NCI-H446 (cell line): ENCODE data around the gene TMEM30A.

Experiments used
- DNase-seq, 2 experiments: peaks; one replicate each; lab custom pipeline; 2025; lab: John Stamatoyannopoulos, UW

Gene TMEM30A

DNA sequence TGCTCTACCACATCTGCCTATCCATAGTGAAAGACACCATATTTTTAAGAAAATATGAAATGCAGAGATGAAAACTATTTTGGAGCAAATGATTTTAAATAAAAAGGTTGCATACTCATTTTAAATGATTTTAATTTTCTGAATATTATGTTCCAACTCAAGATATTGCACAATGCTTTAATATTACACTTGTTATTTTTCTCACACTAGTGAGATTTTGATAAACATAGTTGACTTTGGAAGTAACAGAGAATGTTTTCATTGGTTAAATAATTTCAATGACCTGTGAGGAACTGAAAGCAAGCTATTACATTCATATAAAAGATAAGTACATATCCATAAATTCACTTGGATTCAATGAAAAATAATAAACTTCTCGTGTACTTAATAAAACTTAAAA lies 7.2 kb upstream of the TMEM30A start:
- DNase-seq, result no peak

DNA sequence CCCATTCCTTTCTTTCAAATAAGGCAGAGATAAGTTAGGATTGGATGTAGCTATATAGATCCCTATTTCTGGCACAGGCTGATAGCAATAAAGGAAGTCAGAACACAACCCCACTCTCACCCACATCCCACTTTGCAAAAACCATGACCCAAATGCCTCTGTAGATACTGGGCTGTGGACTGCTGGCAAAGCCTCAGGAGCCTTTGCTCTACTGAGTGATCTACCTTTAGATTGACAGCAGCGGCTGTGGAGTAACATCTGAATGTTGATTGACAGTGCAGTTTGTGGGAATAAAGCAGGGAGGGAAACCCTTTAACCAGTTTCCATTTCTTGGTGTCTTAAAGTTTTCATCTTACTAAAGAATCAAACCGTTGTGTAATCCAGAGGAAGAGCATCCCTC lies 6.7 kb upstream of the TMEM30A start:
- DNase-seq, result no peak

DNA sequence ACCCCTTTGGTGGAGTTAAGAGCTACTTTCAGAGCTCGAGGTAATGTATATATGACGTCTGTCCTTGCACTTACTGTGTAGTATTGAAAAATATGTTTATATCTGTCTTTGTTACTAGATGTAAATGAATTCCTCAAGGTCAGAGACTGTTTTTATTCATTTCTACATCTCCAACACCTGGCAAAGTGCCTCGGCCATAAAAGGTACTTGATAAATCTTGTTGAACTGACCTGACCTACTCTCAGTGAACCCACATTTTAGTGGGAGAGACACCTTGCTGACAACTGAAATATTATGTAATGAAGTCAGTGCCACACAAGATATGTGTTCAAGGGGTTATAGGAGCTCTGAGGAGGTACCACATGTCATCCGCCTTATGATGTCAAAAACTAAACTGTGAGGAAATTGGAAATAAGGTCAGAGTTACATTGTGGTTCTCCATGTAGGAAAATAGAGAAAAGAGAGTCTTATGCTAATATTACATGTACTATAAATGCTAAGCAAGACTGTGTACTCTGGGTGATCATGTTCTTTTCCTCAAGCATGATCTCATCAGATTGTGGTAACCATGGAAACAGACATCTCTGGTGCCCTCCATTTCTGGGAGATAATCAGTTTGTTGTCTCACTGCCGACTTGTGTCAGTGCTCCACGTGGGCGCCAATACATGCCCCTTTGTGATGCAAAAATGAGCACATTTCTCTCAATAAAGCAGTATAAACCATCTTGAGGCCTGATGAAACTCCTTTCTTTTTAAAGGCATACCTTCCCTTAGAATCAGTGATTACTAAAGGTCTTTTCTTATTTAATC lies 5.7 kb upstream of the TMEM30A start:
- DNase-seq, result no peak

DNA sequence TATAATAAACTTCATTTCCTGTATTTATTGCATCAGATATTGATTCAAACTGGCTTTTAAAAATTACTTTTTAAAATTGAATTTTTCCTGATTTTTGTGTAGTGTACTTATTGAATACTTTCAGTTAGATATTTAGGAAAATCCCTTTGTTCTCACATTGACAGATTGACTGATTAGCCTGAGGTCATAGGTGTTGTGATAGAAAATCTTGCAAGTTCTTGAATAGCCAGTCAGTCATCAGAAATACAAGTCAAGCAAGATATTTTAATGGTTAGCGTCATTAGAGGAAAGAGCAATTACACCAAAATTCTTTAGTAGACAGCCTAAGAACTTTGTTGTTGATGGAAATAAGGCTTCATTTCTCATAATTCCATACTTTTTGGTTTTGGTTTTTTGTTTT lies 3.4 kb upstream of the TMEM30A start:
- no peak for DNase-seq

DNA sequence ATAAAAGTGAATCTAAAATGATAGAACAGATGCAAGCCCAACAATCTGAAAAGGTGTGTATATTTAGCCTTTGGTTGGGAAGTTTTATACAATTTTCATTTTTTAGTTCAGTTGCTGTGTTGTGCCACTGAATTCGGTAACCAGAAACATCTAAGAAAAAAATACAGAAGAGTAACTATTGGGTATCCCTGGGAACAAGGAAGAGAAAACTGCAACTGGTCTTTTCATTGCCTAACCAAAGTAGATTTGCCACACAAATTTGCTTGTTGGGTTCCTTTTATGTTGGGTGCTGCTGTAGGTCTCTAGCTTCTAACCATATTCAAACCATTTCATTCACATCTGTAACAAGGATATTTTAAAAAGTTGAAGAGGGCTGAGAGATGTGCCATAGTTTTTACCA lies 2.8 kb upstream of the TMEM30A start:
- DNase-seq, result no peak

DNA sequence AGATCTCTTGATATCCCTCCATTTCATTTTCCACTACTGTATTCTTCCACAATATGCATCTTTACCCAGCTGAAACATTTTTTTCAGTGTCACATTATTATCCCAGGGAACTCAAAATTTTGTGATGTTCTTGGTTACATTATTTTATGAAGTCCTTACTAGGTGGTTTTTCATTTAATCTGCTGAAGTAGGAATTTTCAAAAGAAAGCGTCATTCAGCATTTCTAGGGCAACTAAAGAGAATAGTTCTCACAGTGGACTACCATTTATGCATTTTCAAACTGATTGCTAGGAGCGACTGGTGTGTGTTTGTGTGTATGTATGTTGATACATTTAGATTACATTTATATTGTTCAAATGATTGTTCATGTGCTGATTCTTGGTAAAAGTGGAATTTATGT lies 2.4 kb upstream of the TMEM30A start:
- no peak for DNase-seq

DNA sequence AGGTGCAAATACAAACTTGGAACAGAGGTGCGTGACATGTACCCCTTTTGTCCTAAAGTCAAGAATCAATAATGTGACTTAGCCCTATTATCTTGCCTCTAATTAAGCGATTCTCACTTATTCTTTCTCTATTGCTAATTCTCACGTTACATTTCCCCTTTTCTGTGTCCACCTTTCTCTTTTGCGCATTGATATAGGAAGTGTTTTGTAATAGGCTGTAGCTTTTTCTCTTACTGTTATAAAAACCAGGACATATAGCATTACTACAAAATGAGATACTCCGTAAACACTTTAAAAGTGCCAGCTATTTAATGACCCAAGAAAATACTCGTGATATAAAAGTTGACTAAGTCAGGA lies 669 bp upstream of the TMEM30A start:
- no peak for DNase-seq

DNA sequence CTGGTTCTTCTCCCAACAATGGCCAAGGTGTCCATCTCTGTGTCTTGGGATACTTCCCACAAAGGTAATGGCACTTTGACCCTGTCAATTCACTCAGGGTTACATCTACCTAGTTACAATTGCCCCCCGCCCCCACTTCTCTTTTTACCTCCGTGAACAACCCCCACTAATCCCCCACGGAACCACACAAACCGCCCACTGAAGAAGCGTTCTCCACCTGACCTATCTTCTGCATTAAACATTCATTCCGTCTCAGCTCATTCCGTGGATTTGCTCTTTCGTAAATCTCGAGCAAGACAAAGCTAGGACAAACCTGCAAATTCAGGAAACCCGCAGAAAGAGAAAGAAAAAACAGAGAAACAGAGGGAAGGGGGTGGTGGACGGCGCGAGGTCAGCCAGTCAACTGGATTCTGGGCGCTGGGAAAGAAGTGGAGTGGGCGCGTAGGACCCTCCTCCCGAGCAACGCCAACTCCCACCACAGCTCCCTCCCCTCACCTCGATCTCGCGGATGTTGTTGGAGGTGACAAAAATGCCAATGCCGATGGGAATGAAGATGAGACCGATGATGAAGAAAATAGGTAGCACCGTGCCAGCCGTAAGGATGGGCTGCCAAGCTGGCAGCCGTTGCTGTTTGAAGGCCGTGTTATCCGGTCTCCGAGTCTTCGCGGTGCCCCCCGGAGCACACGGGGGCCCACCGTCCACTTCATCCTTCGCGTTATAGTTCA lies 523 bp downstream of the TMEM30A start:
- DNase-seq, result no peak

DNA sequence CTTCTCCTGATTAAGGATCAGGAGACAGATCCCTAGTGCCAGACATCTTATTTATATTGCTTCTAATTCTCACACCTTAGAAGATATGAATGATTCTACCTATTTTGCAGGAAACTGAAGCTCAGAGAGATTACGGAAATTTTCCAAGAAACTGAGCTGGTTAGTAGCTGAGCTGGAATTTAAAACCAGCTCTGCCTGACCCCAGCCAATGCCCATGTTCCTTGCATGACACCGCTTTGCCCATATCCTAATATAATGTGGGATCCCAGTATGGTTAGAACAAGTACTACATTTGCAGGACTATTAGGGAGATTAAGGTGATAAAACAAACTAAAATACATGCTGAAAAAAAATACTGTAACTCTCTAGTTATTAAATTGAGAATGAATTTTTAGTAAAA lies 1.9 kb downstream of the TMEM30A start:
- no peak for DNase-seq

DNA sequence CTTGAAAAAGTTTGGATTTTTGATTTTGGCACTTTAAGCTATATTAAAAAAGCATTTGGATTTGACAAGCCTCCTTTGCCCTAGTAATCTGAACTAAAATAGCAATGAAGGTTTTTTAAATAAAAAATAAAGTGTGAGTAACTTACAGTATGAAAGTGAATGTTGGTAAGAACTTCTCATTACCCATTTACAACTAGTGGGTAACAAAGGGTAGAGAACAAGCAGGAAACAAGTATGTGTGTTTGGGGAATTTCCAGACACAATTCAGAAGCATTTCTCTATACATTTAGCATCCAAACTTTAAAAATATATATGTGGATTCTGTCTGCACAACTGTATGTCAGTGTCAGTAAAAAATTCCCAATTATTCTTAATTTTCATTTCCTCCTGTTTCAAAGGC lies 2.9 kb downstream of the TMEM30A start:
- DNase-seq, result no peak

DNA sequence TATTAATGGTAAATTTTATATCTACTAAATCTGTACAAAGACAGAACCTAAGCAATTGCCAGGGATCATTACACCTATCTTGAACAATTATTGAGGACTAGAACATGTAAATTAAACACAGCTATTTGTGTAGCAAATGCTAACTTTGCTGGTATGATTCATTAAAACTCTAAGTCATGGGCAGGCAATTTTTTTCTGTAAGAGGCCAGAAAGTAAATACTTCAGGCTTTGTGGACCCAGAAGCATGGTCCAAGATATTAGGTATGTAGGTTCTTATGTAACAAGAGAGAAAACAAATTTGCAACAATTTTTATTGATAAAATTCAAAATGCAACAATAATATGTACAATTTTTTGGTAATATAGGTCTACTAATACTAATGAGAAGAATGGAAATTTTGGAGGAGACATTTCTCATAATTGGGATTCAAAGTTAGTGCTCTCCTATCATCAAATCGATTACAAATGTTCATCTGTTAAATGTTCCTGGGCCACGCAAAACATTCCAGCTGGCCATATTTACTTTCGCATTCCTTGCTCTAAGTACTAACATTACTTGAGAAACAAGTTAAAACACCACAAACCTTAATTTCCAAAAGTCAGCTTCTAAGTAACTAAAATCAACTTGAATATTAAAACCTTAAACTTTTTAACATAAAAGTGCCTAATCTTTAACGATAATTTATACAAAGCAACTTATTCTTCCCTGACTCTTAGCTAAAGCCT lies 4.3 kb downstream of the TMEM30A start:
- DNase-seq, result no peak

DNA sequence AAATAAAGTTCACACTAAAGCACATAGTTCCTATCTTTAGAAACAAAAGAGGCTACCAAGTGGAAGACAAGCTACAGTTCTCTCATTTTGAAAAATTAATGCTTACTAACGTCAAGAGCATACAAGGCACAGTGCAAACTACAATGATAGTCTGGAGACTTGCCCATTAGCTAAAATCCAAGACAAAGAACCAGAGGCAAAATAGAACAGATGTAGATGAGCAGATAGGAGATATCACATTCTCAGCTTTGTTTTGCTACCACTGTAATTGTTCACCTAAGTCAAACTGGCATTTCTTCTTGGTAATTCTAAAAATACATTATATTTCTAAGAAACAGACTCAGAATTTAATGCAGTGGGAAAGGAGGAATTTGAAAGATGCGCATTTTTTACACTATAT lies 5.2 kb downstream of the TMEM30A start:
- no peak for DNase-seq

DNA sequence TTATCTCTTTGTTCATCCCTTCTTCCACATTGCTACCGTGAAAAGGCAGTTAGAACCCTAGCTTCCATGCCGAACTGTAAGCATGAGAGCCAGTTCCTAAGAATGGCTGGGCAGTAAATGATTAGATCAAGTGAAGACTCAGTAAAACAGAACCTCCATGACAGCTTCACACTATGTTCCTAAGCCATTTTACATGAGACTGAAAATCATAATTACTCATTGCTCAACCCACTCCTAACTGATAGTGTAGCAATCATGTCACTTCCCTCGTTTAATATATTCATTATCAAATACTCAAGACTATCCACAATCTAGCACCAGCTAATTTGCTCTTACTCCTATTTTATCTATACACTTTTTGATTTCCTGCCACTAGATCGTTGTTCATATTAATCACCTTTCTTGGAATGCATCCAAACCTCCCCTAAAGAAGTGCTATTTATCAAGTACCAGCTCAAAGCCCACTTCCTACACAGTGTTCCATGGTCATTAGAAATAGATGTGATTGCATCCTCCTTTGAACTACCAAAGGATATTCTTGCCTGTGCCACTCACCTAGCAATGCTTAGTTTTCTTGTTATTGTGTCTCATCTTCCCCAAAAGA lies 6.0 kb downstream of the TMEM30A start:
- DNase-seq, result no peak

DNA sequence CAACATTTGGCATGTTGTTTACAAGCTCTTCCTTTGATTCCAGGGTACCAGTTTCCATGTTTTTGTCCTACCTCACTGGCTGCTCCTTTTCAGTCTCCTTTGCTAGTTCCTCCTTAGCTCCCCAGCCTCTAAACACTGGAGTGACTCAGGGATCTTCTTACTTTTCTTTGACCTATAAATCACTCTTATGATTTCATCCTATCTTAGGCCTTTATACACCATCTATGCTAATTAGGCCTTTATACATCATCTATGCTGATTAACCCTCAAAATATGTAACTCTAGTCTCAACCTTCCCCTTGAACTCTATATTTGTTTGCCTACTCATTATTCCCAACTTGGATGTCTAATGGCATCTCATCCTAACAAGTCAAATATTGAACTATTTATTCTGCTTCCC lies 9.5 kb downstream of the TMEM30A start:
- no peak for DNase-seq

DNA sequence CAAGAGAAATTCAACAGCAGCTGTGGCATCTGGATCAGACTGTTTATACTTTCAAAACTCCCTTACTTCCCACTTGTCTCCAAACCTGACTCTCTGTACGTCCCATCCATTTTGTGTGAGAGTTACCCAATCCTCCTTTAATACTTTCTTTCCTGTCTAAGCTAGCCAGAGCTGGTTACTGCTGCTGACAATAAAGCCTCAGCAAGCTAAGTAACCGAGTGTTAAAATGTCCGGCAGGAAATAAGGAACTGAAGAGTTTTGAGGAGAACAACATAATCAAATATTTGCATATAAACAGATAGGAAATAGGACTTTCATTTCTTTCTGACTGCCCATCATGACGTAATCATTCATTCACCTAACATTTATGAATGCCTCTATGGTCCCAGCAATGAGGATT lies 11.6 kb downstream of the TMEM30A start:
- DNase-seq, result no peak

DNA sequence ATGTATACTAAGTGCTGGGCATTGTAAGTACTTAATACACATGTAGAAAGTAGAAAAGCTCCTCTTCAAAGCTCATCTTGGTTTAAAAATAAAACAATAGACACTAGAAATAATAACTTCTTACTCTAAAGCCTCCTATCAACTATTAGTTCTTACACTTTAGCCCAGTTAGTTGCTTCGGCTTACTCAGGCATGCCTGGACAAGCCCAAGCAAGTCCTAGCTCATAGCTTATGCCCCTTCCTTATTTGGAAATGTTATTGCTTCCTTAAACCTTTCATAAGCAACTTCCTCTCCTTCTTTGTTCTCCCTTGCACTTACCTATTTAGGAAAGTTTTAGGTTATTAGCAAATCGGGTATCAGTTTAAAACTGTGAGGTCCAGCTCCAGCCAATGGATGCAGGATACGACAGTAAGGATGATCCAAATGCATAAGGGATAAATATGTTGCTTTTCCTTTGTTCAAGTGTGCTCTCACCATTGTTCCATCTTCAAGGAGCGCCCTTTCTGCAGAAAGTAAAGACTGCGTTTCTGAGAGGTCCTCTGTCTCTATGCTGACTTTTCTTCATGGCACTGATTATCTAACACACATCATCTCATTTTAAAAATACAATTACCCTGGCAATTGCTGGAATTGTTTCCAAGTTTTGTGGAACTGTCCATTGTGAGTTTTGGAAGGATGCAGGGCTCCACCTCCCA lies 12.3 kb downstream of the TMEM30A start:
- DNase-seq, result no peak

DNA sequence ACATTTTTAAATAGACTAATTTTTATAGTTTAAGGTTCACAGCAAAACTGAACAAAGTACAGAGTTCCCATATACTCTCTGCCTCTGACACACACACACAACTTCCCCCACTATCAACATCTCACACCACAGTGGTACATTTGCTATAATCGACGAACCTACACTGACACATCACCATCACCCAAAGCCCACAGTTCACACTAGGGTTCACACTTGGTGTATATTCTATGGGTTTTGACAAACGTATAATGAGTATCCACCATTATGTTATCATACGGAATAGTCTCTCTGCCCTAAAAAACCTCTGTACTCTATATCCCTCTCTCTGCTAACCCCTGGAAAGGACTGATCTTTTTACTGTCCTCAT lies 15.6 kb downstream of the TMEM30A start:
- no peak for DNase-seq

DNA sequence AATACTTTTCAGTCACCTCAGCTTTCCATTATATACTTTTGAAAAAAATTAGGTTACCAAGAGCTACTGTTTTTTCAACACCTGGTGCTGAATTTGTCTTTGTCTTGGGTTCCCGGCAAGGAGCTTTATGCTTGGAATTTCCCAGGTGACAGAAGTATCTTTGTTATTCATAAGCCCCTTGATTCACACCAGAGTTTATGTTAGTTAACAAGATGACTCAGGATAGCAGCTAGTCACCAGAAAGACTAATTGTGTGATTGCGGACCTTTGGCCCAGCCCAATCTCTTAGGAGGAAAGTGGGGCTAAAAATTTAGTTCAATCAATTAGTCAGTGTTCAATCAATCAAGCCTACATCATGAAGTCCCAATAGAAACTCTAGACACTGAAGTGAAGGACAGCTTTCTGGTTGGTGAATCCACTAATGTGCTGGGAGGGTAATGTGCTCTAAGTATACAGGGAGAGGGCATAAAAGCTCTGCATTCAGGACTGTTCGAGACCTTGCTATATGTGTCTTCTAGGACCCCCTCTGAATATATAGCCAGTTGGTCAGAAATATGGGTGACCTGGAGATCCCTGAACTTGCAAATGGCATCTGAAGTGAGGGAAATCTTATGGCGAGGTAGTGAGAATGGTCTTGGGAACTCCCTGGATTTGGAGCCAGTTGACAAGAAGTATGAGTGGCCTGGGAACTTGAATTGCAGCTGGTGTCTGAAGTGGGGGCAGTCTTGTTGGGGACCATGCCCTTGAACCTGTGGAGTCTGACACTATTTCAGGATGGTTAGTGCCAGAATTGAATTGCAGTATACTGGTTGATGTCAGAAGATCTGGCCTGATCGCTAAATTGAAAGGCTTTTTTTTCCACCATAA lies 16.2 kb downstream of the TMEM30A start:
- DNase-seq, result no peak

DNA sequence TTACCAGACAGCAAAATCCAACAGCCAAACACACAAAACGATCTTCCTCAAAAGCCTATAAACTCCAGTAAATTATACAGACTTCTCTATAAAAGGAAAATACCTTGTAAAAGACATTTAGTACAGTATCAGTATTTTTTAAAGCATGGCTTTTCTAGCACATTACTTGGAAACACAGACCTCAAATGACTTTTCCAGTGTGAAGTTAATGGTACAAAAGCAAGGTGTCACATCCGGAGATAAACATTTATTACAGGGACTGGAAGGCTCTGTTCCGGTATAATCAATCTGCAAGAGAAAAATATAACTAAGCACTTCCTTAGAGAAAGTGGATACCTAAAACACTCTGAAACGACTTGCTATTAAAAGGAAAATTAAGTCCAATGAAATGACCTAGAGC lies 17.1 kb downstream of the TMEM30A start:
- no peak for DNase-seq

DNA sequence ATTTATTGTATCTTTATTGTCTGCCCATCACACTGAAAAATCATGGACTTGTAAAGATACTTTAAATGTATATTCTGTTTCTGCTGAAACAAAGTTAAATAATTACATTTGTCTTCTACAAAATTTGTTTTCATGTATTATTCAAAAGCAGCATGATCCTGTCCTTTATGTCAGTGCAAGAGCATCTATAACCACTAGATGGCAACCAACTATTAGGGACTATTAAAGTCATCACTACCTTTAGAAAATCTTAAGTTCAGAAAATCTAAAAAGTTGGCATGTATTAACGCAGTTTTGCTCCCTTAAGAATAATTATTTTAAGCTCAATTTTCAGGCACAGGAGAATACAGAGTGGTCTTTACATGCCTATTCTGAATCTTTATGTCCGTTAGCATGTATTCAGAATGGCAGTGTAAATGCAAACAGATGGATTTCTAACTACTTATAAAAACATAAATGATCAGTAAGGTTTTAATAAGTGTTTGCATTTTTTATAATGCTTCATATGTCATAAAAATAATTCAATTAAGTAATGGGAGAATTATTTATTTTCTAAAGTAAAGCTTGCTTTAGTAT lies 17.8 kb downstream of the TMEM30A start:
- peak in 1 of 2 experiments; percentile 29 for DNase-seq

DNA sequence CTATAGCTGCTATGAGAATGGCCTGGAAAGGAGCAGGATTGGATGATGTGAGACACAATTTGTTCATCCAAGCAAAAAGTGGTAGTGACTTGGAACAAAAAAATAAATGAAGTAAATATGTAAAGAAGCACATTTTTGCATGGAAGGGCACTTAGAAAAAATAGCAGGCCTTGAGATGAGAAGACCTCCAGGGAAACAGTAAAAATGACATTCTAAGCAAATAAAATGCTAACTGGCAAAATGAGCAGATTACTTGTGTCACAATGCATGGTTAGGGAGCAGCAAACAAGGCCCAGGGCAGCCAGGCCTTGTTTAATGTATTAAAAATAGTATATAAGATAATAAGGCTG lies 21.2 kb downstream of the TMEM30A start:
- no peak for DNase-seq
